ENCODE data around the gene HFM1. TPM values are rescaled to one million over a fixed set of nuclear protein-coding genes. Genes with fewer than 3 reads are reported as not detected.
A peak's percentile ranks its signal among the peaks of the same experiment; 100 is the strongest.

HFM1 gene
- total and polyA plus RNA-seq, 9 of the 15 experiments (the other 6 are each of a cell fraction or from before 2014, with no cell fraction given): 1.5 to 6.4 (median 3.7) TPM

- TF ChIP-seq UBTF (IDR thresholded peaks at IDR 0.05; ENCODE audit: borderline replicate concordance in 1 of 2, low read depth in 2 of 2, low read length in 2 of 2): peak; percentile 67 to 85; a peak in 3 of 4 replicates
- TF ChIP-seq, protein P1, sequence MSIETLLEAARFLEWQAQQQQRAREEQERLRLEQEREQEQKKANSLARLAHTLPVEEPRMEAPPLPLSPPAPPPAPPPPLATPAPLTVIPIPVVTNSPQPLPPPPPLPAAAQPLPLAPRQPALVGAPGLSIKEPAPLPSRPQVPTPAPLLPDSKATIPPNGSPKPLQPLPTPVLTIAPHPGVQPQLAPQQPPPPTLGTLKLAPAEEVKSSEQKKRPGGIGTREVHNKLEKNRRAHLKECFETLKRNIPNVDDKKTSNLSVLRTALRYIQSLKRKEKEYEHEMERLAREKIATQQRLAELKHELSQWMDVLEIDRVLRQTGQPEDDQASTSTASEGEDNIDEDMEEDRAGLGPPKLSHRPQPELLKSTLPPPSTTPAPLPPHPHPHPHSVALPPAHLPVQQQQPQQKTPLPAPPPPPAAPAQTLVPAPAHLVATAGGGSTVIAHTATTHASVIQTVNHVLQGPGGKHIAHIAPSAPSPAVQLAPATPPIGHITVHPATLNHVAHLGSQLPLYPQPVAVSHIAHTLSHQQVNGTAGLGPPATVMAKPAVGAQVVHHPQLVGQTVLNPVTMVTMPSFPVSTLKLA (conservative IDR thresholded peaks at IDR 0.05): peak in 1 of 2 experiments; percentile 85; a peak in 3 of 4 replicates
- TF ChIP-seq MYC (IDR thresholded peaks at IDR 0.05; ENCODE audit: low read depth, low read length): peak; percentile 81
- TF ChIP-seq MYC (CRISPR knock-in tag; IDR thresholded peaks at IDR 0.05; ENCODE audit: borderline replicate concordance, low read depth): no peak
- no peak for TF ChIP-seq ZZZ3 (IDR thresholded peaks at IDR 0.05)
- peak; percentile 47 for TF ChIP-seq EGR1 (conservative IDR thresholded peaks at IDR 0.05)
Measured at GRCh38 chr1:91404151-91405012, at the start of gene HFM1 (continued).

Measured in K562 (cell line).